K562 (cell line): Measurements from ENCODE around the gene CYS1. TPM values are rescaled to one million over a fixed set of nuclear protein-coding genes. Genes with fewer than 3 reads are reported as not detected.

Source experiments
- ARID2 ChIP-seq: fragments of 450-650 bp; IDR thresholded peaks from 2 replicates; pipeline ENCODE4 v1.6.1; 2017; ENCODE audit warnings: antibody characterized with exemption, mild to moderate bottlenecking
- CBFB ChIP-seq: sonication (generic); formaldehyde crosslinking; IDR thresholded peaks from 2 replicates; pipeline ENCODE4 v1.4.0; 2020; ENCODE audit warnings: mild to moderate bottlenecking, missing genetic modification reagents
- JUNB ChIP-seq: fragments of 450-650 bp; formaldehyde crosslinking; conservative IDR thresholded peaks from 2 replicates; pipeline ENCODE4 v1.4.0; 2020; ENCODE audit warnings: mild to moderate bottlenecking
- NRF1 ChIP-seq, 2 experiments: fragments of 450-650 bp; IDR thresholded peaks in 1 of 2; conservative IDR thresholded peaks in 1 of 2; 2 replicates each; pipeline ENCODE4 v1.6.1; 2014; ENCODE audit warnings: mild to moderate bottlenecking in 2 of 2
- RAD21 ChIP-seq, 2 experiments: fragments of 250-450 bp in 1 of 2; fragments of 450-650 bp in 1 of 2; sonication (Bioruptor Pico) in 1 of 2; formaldehyde crosslinking in 1 of 2; IDR thresholded peaks in 1 of 2; conservative IDR thresholded peaks in 1 of 2; 2 replicates each; pipeline versions ENCODE4 v1.4.0 to v1.8.0; 2020 to 2022; ENCODE audit warnings: mild to moderate bottlenecking in 2 of 2, moderate library complexity in 1 of 2
- RB1 ChIP-seq: fragments of 450-650 bp; IDR thresholded peaks from 2 replicates; pipeline ENCODE4 v1.6.1; 2017; ENCODE audit warnings: low read depth, mild to moderate bottlenecking
- REST ChIP-seq, 2 experiments: fragments of 450-650 bp; formaldehyde crosslinking in 1 of 2; IDR thresholded peaks; 2 replicates each; pipeline versions ENCODE4 v1.4.0 to v1.6.1; 2014 to 2020; ENCODE audit warnings: mild to moderate bottlenecking in 2 of 2, borderline replicate concordance in 1 of 2, low read depth in 1 of 2
- UBTF ChIP-seq, 2 experiments: IDR thresholded peaks; 2 replicates each; pipeline ENCODE4 v1.6.1; 2012; ENCODE audit warnings: improper control_type of control experiment in 2 of 2, low read depth in 2 of 2, low read length in 2 of 2, borderline replicate concordance in 1 of 2
- XRCC5 ChIP-seq: fragments of 200-400 bp; formaldehyde crosslinking; IDR thresholded peaks from 2 replicates; pipeline ENCODE4 v1.6.1; 2017; ENCODE audit warnings: low read depth, mild to moderate bottlenecking, low read length
- ZBTB7A ChIP-seq: IDR thresholded peaks from 2 replicates; pipeline ENCODE4 v1.6.1; 2011; ENCODE audit warnings: low read depth, mild to moderate bottlenecking, low read length, moderate library complexity, borderline replicate concordance; ENCODE audit not compliant: control insufficient read depth
- ZNF384 ChIP-seq: IDR thresholded peaks from 2 replicates; pipeline ENCODE4 v1.6.1; 2012; ENCODE audit warnings: low read depth, low read length, improper control_type of control experiment
- polyA plus RNA-seq, 8 experiments: library from polyadenylated mRNA; depleted of rRNA in 4 of 8; stranded (reverse) in 5 of 8; unstranded in 3 of 8; fragments of >200 nt; fragmentation: Nextera tagmentation in 2 of 8; fragmentation: Illumina TruSeq in 1 of 8; extraction: Ambion mirVana in 2 of 8; extraction: Trizol in 1 of 8; gene quantifications; 2 replicates each; pipeline versions ENCODE4 v1.2.1 to v1.2.3, GENCODE V29; 2011 to 2014; ENCODE audit warnings: inconsistent platforms in 1 of 8, missing spikeins in 1 of 8
- total RNA-seq, 7 experiments: library from RNA; depleted of rRNA in 6 of 7; stranded (reverse); fragments of >200 nt in 6 of 7; fragmentation: Illumina TruSeq in 2 of 7; extraction: Trizol in 2 of 7; gene quantifications; 2 replicates each; pipeline versions ENCODE4 v1.2.1 to v1.2.3, GENCODE V29; 2011 to 2021; ENCODE audit warnings: low replicate concordance in 1 of 7
- TF ChIP-seq, protein P1 (sequence below): IDR thresholded peaks from 2 replicates; pipeline ENCODE4 v1.6.1; 2011; ENCODE audit warnings: borderline replicate concordance, low read depth, mild to moderate bottlenecking, moderate library complexity, low read length; ENCODE audit not compliant: insufficient read depth, poor library complexity, severe bottlenecking

CYS1 gene
- total and polyA plus RNA-seq, 9 of the 15 experiments (the other 6 are each of a cell fraction or from before 2014, with no cell fraction given) = 0.11 to 0.13 TPM; not detected in 7

- TF ChIP-seq ZBTB7A = 0 out of 2 replicates have a peak, but pooled peaks have one; percentile 30
- TF ChIP-seq XRCC5 = peak; percentile 66; the same call in 1 of the 2 replicates
- TF ChIP-seq REST (IDR thresholded peaks at IDR 0.05; ENCODE audit: borderline replicate concordance) = peak; percentile 78; the same call in 1 of the 2 replicates
- no peak for TF ChIP-seq REST (CRISPR knock-in tag; IDR thresholded peaks at IDR 0.05; ENCODE audit: low read depth)
- 0 out of 2 replicates have a peak, but pooled peaks have one; percentile 16 for TF ChIP-seq ARID2
- TF ChIP-seq NRF1 (conservative IDR thresholded peaks at IDR 0.05 in 1 of 2, IDR thresholded peaks at IDR 0.05 in 1 of 2) = 0 out of 4 replicates have a peak, but pooled peaks of 1 of the 2 experiments have one; percentile 20
- TF ChIP-seq, protein P1, sequence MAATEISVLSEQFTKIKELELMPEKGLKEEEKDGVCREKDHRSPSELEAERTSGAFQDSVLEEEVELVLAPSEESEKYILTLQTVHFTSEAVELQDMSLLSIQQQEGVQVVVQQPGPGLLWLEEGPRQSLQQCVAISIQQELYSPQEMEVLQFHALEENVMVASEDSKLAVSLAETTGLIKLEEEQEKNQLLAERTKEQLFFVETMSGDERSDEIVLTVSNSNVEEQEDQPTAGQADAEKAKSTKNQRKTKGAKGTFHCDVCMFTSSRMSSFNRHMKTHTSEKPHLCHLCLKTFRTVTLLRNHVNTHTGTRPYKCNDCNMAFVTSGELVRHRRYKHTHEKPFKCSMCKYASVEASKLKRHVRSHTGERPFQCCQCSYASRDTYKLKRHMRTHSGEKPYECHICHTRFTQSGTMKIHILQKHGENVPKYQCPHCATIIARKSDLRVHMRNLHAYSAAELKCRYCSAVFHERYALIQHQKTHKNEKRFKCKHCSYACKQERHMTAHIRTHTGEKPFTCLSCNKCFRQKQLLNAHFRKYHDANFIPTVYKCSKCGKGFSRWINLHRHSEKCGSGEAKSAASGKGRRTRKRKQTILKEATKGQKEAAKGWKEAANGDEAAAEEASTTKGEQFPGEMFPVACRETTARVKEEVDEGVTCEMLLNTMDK = peak; percentile 23
- peak; percentile 72 for TF ChIP-seq RB1
- TF ChIP-seq UBTF (IDR thresholded peaks at IDR 0.05; ENCODE audit: borderline replicate concordance in 1 of 2, low read depth in 2 of 2, low read length in 2 of 2) = 0 out of 4 replicates have a peak, but pooled peaks of 1 of the 2 experiments have one; percentile 46
- TF ChIP-seq JUNB (CRISPR knock-in tag) = no peak
- TF ChIP-seq ZNF384 = 0 out of 2 replicates have a peak, but pooled peaks have one; percentile 20
- TF ChIP-seq RAD21 (CRISPR knock-in tag; conservative IDR thresholded peaks at IDR 0.05 in 1 of 2, IDR thresholded peaks at IDR 0.05 in 1 of 2) = peak; percentile 77 to 89
- no peak for TF ChIP-seq CBFB
Measured at GRCh38 chr2:10072656-10073480, 7.3 kb downstream of the CYS1 start (continued).
